B cell (primary cell): Measurements from ENCODE around the gene ITSN1. TPM values are rescaled to one million over a fixed set of nuclear protein-coding genes. Genes with fewer than 3 reads are reported as not detected.

Source experiments
- ATAC-seq: fragments of 200-7000 bp; cut with Tn5 transposase; one replicate; pipeline ENCODE4 v1.10.0; 2021; ENCODE audit warnings: low read depth, mild to moderate bottlenecking, moderate number of reproducible peaks, moderate library complexity
- CTCF ChIA-PET: fragments of 350-600 bp; sonication (Branson Sonifier 250); formaldehyde crosslinking; loops from one replicate; lab custom pipeline; 2021; ENCODE audit warnings: antibody characterized with exemption, inconsistent platforms; lab: Charles Lee
- POLR2A ChIA-PET: fragments of 350-600 bp; sonication (Branson Sonifier 250); formaldehyde crosslinking; loops from one replicate; lab custom pipeline; 2021; ENCODE audit warnings: antibody characterized with exemption; lab: Charles Lee
- DNase-seq: peaks from one replicate; pipeline ENCODE4 v3.0.0; 2013
- H2AFZ ChIP-seq: 2 replicates; pipeline ENCODE4 v1.6.1; 2012; ENCODE audit warnings: mild to moderate bottlenecking, low read depth, low read length; ENCODE audit not compliant: insufficient read depth, poor library complexity, severe bottlenecking
- H3K27ac ChIP-seq, 2 donors: 1 replicate in 1 of 2; 2 replicates in 1 of 2; pipeline ENCODE4 v1.5.1; 2012 to 2013; ENCODE audit warnings: low read length in 2 of 2, mild to moderate bottlenecking in 2 of 2, moderate library complexity in 1 of 2
- H3K27me3 ChIP-seq, 4 experiments: fragments of 200-600 bp in 1 of 4; sonication (generic) in 1 of 4; replicated peaks in 1 of 4; 1 replicate in 2 of 4; 2 replicates in 2 of 4; pipeline versions ENCODE4 v1.6.1 to v1.7.0; 2013 to 2016; ENCODE audit warnings: low read length in 3 of 4, mild to moderate bottlenecking in 2 of 4, mixed read lengths in 1 of 4, moderate library complexity in 1 of 4; ENCODE audit not compliant: insufficient read depth in 4 of 4, control insufficient read depth in 3 of 4; ENCODE audit errors: control extremely low read depth in 1 of 4
- H3K36me3 ChIP-seq, 2 experiments: replicated peaks in 1 of 2; 1 replicate in 1 of 2; 2 replicates in 1 of 2; pipeline versions ENCODE4 v1.6.1 to v1.7.1; 2013; ENCODE audit warnings: low read length in 1 of 2; ENCODE audit not compliant: insufficient read depth in 2 of 2, control insufficient read depth in 1 of 2; ENCODE audit errors: control extremely low read depth in 1 of 2, extremely low read depth in 1 of 2
- H3K4me1 ChIP-seq, 2 donors: fragments of 200-600 bp in 1 of 2; sonication (generic) in 1 of 2; 1 replicate in 1 of 2; 2 replicates in 1 of 2; pipeline versions ENCODE4 v1.5.1 to v1.6.1; 2013 to 2017; ENCODE audit warnings: low read length in 2 of 2; ENCODE audit not compliant: control insufficient read depth in 2 of 2, insufficient read depth in 2 of 2
- H3K4me2 ChIP-seq: replicated peaks from 2 replicates; pipeline ENCODE3; 2012; ENCODE audit warnings: mild to moderate bottlenecking, low read depth, low read length; ENCODE audit not compliant: poor library complexity, severe bottlenecking
- H3K4me3 ChIP-seq, 5 experiments: fragments of 200-600 bp in 1 of 5; sonication (generic) in 1 of 5; 1 replicate in 3 of 5; 2 replicates in 2 of 5; pipeline versions ENCODE4 v1.5.1 to v1.7.0; 2011 to 2016; ENCODE audit warnings: low read length in 4 of 5, mild to moderate bottlenecking in 4 of 5, low read depth in 2 of 5, control low read depth in 1 of 5, moderate library complexity in 1 of 5; ENCODE audit not compliant: insufficient read depth in 1 of 5; ENCODE audit errors: control extremely low read depth in 1 of 5, extremely low read depth in 1 of 5
- H3K79me2 ChIP-seq: fragments of 200-600 bp; sonication (generic); one replicate; pipeline ENCODE4 v1.6.0; 2016; ENCODE audit warnings: low read length; ENCODE audit not compliant: control insufficient read depth, insufficient read depth
- H3K9ac ChIP-seq: fragments of 200-600 bp; sonication (generic); 2 replicates; pipeline ENCODE4 v1.6.1; 2017; ENCODE audit warnings: mild to moderate bottlenecking, low read length, moderate library complexity
- H3K9me3 ChIP-seq, 3 donors: one replicate each; pipeline versions ENCODE4 v1.6.1 to v1.7.1; 2013; ENCODE audit warnings: low read length in 2 of 3; ENCODE audit not compliant: control insufficient read depth in 2 of 3, insufficient read depth in 1 of 3; ENCODE audit errors: control extremely low read depth in 1 of 3
- H4K20me1 ChIP-seq: 2 replicates; pipeline ENCODE4 v1.6.0; 2012; ENCODE audit warnings: mild to moderate bottlenecking, low read length; ENCODE audit not compliant: insufficient read depth, control insufficient read depth, poor library complexity, severe bottlenecking
- H3K27ac Mint-ChIP-seq: one replicate; pipeline ENCODE4 v1.8.0; 2021; ENCODE audit warnings: mixed read lengths
- H3K27me3 Mint-ChIP-seq: one replicate; pipeline ENCODE4 v1.8.0; 2021; ENCODE audit warnings: mixed read lengths
- H3K4me1 Mint-ChIP-seq: one replicate; pipeline ENCODE4 v1.8.0; 2021; ENCODE audit warnings: mixed read lengths
- H3K4me3 Mint-ChIP-seq: one replicate; pipeline ENCODE4 v1.8.0; 2021; ENCODE audit warnings: mixed read lengths
- H3K9me3 Mint-ChIP-seq: one replicate; pipeline ENCODE4 v1.8.0; 2022; ENCODE audit warnings: mixed read lengths; ENCODE audit not compliant: insufficient read depth
- CTCF ChIP-seq: fragments of 200-600 bp; IDR thresholded peaks from one replicate; pipeline ENCODE4 v1.8.0; 2022; ENCODE audit warnings: antibody characterized with exemption, mild to moderate bottlenecking
- EZH2 ChIP-seq: IDR thresholded peaks from 2 replicates; pipeline ENCODE4 v1.6.1; 2012; ENCODE audit warnings: borderline replicate concordance, low read depth, mild to moderate bottlenecking, moderate library complexity, low read length; ENCODE audit not compliant: insufficient read depth, poor library complexity, severe bottlenecking
- WGBS: methylation state at CpG from one replicate; pipeline ENCODE4 v1.1.5; 2013; ENCODE audit warnings: missing lambda C conversion rate; ENCODE audit not compliant: insufficient coverage; 5-methylcytosine and 5-hydroxymethylcytosine counted together
- intact Hi-C: fragments of 100-400 bp; cut with micrococcal nuclease; formaldehyde crosslinking; loops from one replicate; pipeline ENCODE4 v1.10.0; 2022
- polyA plus RNA-seq: library from polyadenylated mRNA; depleted of rRNA; stranded (reverse); fragments of >200 nt; gene quantifications from 2 replicates; pipeline ENCODE4 v1.2.3, GENCODE V29; 2012
- total RNA-seq, 2 donors: library from RNA; stranded (reverse); fragments of 120-200 nt in 1 of 2; gene quantifications; 1 replicate in 1 of 2; 2 replicates in 1 of 2; pipeline versions ENCODE4 v1.2.3 to v1.2.4, GENCODE V29; 2013 to 2022

The ITSN1 gene
- total and polyA plus RNA-seq, 2 donors (not counting 1 experiment from before 2014, with no cell fraction given), result 0.31 to 2.4 TPM

GRCh38 chr21:33763582-33763899 lies 121.2 kb downstream of the ITSN1 start:
- no peaks in the 10 kb centered on the region for H3K36me3 ChIP-seq
- no peak overlapping the region for H2AFZ ChIP-seq
- Mint-ChIP-seq H3K4me1 (no peaks in the 10 kb centered on the region), H3K4me3 (no peak overlapping the region), H3K27me3 (no peaks in the 10 kb centered on the region), H3K27ac (no peak overlapping the region), H3K9me3 (no peaks in the 10 kb centered on the region)
- no peaks in the 10 kb centered on the region for H3K27me3 ChIP-seq
- H3K9ac ChIP-seq, result no peak overlapping the region
- H3K79me2 ChIP-seq, result no peaks in the 10 kb centered on the region
- H4K20me1 ChIP-seq, result no peaks in the 10 kb centered on the region
- DNase-seq (no peak), ATAC-seq (no peak)
- TF ChIP-seq CTCF (no peak), EZH2 (no peak)
- ChIA-PET CTCF (no interaction called here), POLR2A (no interaction called here)
- WGBS, result 90% methylated on average over 2 of the region's 3 CpGs
- intact Hi-C loops, result no loop called here
- H3K9me3 ChIP-seq, result no peaks in the 10 kb centered on the region
- no peak overlapping the region for H3K4me3 ChIP-seq
- H3K4me1 ChIP-seq, result no peaks in the 10 kb centered on the region
- no peak overlapping the region for H3K4me2 ChIP-seq
- H3K27ac ChIP-seq, result no peak overlapping the region

GRCh38 chr21:33767236-33767635 lies 124.9 kb downstream of the ITSN1 start:
- no peaks in the 10 kb centered on the region for H3K9me3 Mint-ChIP-seq
- H3K9me3 ChIP-seq, result peaks cover 0 to 3% (median 0%) of the 10 kb centered on the region in 3 donors
- CTCF ChIA-PET, result no interaction called here
- ATAC-seq (no peak), DNase-seq (no peak)
- no peaks in the 10 kb centered on the region for H3K4me1 Mint-ChIP-seq
- H4K20me1 ChIP-seq, result no peaks in the 10 kb centered on the region
- POLR2A ChIA-PET, result no interaction called here
- TF ChIP-seq CTCF (no peak), EZH2 (no peak)
- no peak overlapping the region for H3K4me3 Mint-ChIP-seq
- no peak overlapping the region for H3K4me2 ChIP-seq
- no peaks in the 10 kb centered on the region for H3K79me2 ChIP-seq
- H3K27ac ChIP-seq, result no peak overlapping the region
- intact Hi-C loops, result no loop called here
- H2AFZ ChIP-seq, result no peak overlapping the region
- no peak overlapping the region for H3K9ac ChIP-seq
- 100% methylated on average over 1 of the region's 1 CpG for WGBS
- H3K27me3 Mint-ChIP-seq, result no peaks in the 10 kb centered on the region
- H3K27me3 ChIP-seq, result no peaks in the 10 kb centered on the region
- no peak overlapping the region for H3K27ac Mint-ChIP-seq
- no peaks in the 10 kb centered on the region for H3K4me1 ChIP-seq
- no peak overlapping the region for H3K4me3 ChIP-seq
- no peaks in the 10 kb centered on the region for H3K36me3 ChIP-seq
